ENCODE measurements around the gene DENND1A.

Gene DENND1A

DNA sequence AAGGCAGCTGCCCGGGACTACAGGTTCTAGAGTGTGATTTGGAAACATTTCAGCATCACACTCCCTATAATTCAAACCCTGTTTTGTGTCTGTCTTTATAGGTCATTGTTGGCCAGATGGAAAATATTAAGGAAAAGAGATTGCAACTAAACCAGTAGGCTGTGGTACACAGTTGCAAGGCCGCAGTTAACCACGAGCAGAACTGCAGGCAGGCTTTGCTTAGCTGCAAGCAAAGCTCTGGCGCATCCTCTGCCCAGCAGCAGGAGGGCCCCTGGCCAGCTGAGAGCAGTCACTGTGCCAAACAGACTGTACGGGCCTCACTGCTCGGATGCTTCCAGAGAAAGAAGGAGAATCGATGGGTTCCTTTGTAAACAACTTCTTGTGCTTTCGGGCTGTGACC lies 204.5 kb downstream of the DENND1A start:
- DNase-seq (no peak), ATAC-seq (no peak)

DNA sequence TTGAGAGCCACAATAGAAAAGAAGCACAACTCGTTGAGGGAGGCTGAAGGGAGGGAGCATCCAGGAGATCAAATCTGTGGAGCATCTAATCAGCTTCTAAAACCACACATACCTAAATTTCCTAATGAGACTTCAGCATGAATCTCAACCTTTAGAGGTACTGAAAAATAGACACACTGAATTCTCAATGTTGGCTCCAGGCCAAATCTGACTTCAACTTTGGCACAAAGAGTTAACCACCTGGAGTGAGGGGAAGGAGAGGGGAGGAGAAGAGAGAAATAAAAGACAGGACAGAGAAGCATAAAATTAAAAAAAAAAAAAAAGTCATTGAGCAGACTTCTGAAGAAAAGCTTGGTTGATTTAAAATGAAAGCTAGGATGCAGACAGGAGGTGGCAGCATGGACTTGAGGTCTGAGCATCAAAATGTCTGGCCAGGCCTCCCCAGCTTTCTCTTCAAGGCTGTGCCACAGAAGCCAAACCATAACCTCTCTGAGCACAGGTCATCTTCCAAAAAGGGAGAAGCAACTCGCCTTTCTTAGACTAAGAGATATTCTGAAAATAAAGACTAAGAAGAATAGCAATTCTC lies 205.6 kb downstream of the DENND1A start:
- DNase-seq (no peak), ATAC-seq (no peak)

DNA sequence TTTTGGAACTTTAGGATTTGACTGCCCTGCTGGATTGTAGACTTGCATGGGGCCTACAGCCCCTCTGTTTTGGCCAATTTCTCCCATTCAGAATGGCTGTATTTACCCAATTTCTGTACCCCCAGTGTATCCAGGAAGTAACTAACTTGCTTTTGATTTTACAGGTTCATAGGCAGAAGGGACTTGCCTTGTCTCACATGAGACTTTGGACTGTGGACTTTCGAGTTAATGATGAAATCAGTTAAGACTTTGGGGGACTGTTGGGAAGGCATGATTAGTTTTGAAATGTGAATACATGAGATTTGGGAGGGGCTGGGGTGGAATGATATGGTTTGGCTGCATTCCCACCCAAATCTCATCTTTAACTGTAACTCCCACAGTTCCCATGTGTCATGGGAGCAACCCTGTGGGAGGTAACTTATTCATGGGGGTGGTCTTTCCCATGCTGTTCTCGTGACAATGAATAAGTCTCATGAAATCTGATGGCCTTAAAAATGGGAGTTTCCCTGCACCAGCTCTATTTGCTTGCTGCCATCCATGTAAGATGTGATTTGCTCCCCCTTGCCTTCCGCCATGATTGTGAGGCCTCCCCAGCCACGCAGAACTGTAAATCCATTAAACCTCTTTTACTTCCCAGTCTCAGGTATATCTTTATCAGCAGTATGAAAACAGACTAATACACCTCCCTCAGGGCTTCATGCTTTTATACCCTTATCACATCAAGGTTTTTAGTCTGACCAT lies 206.6 kb downstream of the DENND1A start:
- no peak for ATAC-seq
- no peak for DNase-seq

DNA sequence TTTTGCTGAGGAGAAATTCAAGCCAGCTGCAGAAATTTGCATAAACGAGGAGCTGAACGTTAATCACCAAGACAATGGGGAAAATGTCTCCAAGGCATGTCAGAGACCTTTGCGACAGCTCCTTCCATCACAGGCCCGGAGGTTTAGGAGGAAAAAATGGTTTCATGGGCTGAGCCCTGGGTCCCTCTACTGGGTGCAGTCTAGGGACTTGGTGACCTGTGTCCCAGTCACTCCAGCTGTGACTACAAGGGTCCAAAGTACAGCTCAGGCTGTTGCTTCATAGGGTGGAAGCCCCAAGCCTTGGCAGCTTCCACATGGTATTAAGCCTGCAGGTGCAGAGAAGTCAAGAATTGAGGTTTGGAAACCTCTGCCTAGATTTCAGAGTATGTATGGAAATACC lies 207.5 kb downstream of the DENND1A start:
- ATAC-seq (no peak), DNase-seq (no peak)

DNA sequence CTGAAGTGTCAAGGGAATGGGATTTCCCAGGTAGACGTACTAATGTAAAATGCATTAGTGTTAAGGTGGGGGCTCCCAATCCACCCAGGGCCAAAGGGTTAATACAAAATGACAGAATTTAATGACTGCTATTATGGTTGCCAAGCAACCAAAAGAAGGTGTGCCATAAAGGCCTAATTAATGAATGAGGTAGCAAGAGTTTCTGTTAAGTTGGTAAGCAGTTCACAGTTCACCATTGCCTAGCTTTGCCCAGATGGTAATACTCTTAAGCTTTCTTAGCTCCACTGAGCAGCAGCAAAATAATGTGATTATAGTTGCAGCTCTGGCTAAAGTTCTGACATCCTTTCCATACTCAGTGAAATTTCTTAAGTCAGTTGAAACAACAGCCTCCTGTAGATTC lies 211.7 kb downstream of the DENND1A start:
- ATAC-seq (no peak), DNase-seq (no peak)

DNA sequence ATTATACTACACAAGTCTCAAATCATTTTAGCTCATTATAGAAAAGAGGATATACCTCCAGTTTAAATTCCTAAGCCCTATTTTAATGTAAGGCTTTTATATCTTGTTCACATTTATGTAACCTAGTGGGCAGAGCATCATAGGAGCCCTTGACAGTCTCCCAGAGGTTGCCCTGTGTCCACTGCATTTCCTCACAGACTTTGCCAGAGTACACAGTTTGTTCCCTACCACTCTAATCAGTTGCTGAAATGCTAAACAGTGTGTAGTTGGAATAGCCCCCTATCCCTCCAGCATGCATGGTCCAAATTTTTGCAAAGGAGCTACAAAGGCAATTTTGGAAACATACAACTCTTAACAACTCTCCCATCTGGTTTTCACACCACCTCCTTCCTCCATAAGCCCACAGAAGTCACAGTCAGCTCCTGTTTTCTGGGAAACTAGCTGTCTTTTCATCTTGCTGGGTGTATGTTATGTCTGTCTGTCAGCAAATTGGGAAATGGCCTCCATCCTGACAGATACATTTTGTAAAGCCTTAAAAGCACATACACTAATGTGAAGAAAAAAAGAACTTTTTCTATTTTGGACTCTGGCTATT lies 212.2 kb downstream of the DENND1A start:
- no peak for DNase-seq
- no peak for ATAC-seq

DNA sequence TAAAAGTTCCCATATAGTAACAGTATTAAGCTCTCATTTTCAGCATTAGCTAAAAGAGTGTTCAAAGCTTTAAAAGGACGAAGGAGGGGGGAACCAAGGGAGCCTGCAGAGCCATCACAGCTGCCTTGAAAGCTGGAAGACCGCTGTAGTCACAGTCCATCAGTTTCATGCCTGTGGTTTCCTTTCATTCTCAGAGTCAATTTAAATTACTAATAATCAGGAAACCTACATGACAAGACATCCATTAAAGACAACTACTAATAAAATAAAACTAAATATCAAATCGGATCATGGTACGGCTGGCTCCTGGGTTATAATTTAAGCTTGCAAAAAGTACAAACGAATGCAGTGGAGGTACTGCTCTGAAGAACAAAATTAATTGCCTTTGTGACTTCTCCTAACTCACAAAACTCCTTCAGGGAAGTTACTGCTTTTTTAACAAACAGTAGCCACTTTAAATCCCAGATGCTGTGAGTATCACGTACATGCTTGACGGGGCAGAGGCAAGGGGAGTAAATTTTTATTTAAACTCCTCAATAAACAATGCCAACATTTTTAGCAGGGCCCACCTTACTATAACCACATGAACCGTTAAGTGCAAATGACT lies 213.5 kb downstream of the DENND1A start:
- no peak for ATAC-seq
- no peak for DNase-seq

DNA sequence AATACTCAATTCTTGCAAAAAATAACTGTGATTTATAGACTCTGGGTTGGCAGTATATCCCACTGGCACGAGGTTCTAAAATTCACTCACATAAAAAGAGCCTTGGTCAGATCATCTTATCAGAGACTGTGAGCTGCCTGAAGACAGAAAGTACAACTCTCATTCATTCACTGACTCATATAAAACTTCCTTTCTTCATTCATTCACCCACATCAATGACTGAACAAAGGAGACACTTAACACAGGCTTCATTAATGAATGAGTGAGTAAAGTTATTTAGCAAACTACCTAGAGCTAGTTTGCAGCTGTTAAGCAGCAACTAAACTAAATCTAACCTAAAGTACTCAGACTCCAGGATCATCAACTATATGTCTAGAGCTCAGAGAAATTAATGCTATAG lies 214.7 kb downstream of the DENND1A start:
- no peak for ATAC-seq

DNA sequence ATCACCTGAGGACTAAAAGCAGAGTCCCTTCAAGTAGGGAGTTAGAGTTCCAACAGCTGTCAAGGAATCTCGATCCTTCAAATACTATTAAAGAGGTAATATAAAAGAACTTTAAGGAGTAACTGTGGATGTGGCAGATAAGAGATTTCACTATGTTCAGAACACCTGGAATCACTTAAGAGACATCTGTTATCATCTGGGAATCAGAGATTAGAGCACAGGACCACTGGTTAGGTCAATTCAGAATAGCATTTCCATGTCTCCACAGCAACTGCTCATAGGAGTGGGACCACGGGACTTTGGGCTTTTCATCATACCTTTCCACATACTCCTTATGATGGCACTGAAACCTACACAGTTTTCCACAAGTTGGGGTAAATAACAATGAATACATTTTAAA lies 216.6 kb downstream of the DENND1A start:
- ATAC-seq (no peak), DNase-seq (no peak)

More for the DNA sequence above, 214.7 kb downstream of the DENND1A start:
- no peak for DNase-seq

DNA sequence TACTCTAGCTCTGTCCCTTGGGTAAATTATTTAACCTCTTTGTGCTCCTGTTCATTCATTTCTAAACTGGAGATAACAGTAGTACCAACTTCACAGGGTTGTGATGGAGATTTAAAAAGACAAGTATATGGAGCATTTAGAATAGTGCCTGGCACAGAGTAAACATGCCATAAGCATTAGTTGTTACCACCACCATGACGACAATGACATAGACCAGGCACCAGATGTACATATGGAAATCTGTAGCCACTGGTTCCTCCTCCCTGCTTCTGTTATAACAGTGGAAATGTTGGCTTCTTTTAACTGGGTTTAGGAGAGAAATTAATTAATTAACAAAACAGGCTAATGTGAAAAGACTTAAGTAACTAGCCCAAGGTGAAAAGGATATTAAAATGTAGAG lies 217.5 kb downstream of the DENND1A start:
- ATAC-seq: no peak
- no peak for DNase-seq

DNA sequence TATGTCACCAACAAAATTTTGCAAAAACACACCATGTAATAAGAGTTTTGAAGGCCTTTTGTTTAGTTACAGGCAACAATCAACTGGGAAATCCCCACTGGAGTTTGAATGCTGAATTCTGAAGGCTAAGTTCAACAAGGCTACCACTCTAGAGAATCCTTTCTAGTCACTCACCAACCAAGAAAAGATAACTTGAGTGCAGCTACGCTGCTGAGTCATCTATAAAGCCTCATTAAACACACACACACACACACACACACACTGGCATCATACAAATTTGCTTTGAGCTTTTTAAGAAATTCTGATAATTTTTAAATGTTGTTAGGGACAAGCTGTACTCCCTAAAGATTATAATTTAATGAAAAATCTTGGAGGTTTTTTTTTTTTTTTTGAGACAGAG lies 219.6 kb downstream of the DENND1A start:
- no peak for ATAC-seq
- no peak for DNase-seq

DNA sequence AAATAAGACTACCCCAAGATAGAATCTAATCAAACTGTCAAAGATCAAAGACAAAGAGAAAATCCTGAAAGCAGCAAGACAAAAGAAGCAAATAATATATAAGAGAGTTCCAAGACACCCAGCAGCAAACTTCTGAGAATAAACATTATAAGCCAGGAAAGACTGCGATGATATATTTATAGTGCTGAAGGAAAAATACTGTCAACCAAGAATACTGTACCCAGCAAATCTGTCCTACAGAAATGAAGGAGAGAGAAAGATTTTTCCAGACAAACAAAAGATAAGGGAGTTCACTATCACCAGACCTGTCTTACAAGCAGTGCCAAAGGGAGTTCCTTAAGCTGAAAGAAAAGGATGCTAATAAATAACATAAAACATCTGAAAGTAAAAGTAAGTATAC lies 227.4 kb downstream of the DENND1A start:
- DNase-seq (no peak), ATAC-seq (no peak)

DNA sequence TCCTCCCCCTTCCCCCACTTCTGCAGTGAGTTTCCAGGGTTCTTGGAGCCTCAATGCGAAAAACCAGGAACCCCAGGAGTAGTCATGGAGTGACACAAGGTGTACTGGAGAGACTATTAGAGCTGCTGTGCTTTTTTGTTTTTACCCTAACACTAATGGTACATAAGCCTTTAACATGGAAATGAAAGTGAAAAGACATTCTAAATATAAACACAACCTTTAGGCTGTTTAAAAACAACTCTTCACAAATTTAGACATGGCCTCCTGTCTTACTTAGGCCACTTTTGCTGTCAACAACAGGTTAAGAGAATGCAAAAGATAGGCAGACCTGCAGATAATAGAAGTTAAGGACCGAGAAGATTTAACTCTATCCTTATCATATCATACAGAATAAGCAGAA lies 232.2 kb downstream of the DENND1A start:
- DNase-seq (no peak), ATAC-seq (no peak)

DNA sequence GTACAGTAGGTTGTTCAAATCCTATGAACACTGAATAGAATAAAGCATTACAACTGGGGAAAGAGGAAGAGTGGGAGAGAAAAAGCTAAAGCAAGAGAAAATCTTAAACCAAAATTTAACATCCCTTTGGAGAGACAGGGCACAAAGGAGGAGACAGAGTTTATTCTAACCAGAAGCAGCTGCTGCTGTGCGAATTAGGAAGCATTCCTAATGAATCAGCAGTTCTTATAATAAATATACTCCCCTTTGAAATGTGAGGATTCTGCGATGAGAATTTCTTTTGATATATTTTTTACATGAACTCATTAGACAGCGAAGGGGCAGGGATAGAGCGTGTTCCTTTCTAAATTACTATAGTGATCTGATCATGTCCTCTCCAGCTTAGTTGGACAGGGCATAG lies 233.4 kb downstream of the DENND1A start:
- DNase-seq (no peak), ATAC-seq (no peak)

DNA sequence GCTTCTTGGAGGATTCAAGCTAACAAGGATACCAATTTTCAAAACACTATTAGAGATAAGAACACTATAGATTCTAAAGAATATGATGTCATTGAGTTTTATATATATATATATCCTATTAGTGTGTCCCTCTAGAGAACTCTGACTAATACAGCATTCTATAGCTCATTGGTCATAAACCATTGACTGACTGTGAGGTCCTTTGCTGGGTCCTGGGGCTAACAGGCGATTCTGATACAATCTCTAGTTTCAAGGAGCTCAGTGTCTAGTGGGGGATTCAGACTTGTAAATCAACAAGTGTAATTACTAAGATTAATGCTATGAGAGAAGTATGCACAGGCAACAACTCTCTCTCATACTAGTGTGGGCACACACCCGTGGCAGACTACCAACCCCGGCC lies 234.5 kb downstream of the DENND1A start:
- ATAC-seq (no peak), DNase-seq (no peak)

DNA sequence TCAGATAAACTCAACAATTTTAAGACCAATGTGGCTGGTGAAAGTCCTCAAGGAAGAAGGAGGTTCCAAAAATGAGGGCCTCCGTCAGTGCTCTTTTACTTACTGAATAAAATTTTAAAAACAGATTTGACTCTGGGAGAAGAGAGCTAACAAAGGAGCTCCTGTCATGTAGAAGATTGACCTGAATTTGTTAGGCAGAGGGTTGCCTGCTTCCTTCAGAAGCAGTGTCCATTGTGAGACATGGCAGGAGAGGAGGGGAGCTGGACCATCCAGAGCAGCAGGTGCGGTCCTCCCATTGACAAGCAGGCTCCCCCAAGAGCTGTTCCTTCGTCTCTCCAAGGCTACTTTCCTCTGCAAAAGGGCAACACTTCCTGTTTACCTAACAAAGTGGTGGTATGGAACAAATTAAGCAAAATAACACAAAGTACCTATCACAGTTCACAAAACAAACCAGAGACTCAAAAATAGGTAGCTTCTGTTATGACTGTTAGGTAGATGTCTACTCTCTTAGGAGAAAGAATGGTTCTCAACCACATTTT lies 238.1 kb downstream of the DENND1A start:
- ATAC-seq: no peak
- DNase-seq: no peak

DNA sequence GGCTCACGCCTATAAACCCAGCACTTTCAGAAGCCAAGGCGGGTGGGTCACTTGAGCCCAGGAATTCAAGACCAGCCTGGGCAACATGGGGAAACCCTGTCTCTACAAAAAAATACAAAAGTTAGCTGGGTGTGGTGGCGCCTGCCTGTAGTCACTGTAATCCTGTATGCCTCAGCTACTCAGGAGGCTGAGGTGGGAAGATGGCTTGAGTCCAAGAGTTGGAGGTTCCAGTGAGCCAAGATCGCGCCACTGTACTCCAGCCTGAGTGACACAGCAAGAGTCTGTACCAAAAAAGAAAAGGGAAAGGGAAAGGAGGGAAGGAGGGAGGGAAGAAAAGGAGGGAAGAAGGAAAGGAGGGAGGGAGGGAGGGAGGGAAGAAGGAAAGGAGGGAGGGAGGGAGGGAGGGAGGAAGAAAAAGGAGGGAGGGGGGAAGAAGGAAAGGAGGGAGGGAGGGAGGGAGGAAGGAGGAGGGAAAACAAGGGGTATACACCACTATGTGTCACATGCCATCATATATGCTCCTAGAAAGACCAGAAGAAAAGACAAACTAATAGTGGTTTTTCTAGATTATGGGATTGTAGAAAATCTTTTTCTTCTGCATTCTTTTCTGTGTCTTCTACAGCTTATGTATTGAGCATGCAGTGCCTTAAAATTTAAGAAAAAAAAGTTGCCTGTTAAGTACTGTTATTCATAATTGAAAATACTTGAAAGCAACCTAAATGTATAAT lies 240.1 kb downstream of the DENND1A start:
- ATAC-seq: no peak
- no peak for DNase-seq

DNA sequence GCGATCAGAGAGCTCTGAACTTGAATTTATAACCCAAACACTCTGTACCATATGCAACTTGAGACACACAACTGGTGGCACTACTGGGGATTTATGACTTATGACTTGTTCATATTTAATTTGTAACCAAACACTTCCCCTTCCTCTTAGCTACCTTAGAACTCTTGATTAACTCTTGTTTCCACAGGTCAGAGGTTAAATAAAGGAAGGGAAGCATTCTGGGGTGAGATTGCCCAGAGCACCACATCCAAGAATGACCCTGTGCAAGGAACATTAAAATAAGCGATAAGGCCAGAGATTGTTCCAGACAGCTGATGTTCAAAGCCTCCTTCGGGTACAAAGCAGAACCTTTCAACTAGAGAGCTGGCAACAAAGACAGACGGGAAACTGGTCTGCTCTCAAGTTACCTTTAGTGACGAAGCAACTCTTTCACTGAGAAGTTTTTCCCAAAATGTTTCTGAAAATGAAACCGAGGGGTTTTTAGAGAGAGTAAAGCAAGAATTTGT lies 242.6 kb downstream of the DENND1A start:
- no peak for DNase-seq
- ATAC-seq: no peak

DNA sequence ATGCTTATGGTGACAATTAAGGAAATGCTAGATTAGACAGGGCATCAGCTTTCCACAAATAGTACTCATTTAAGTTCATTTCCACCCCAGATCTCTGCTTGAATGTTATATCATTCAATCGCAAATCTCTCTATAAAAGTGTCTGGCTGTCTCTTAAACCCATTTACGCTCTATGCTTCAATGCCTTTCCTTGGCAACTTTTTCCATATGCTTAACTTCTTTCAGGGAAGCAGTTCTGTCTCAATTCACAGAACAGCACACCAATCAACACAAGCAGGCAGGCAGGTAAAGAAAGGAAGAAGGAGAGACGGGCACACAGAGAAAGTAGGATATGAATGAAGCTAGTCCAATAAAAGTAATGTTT lies 243.1 kb downstream of the DENND1A start:
- DNase-seq (no peak), ATAC-seq (no peak)

DNA sequence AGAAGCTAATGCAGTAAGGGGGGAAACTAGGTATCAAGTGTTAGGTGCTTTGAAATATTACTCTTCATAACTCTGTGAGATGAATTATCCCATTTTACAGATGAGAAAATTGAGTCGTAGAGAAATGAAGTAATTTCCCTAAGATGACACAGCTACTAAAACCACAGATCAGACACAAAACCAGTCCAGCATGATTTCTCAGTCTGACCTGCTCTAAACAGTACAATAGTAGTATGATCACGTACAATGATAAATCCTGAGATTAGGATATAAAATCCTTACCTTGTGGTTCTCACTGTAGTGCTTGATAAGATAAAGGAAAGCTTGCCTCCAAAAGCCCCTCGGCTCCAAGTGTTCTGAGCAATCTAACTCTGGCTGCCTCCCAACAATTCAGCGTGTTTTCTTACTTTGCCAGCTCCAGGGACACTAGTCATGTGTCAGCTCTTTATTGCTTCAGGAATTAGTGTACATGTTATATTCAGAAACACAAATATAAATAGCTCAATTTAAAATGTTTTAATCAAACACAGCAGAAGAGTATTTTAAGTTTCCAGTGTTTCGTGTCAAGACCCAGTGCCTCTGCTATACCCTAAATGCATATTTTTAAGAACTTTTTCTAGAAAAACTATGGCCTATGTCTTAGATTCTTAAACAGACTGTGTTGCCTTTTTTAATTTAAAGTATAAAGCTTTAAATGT lies 243.6 kb downstream of the DENND1A start:
- ATAC-seq (no peak), DNase-seq (no peak)

DNA sequence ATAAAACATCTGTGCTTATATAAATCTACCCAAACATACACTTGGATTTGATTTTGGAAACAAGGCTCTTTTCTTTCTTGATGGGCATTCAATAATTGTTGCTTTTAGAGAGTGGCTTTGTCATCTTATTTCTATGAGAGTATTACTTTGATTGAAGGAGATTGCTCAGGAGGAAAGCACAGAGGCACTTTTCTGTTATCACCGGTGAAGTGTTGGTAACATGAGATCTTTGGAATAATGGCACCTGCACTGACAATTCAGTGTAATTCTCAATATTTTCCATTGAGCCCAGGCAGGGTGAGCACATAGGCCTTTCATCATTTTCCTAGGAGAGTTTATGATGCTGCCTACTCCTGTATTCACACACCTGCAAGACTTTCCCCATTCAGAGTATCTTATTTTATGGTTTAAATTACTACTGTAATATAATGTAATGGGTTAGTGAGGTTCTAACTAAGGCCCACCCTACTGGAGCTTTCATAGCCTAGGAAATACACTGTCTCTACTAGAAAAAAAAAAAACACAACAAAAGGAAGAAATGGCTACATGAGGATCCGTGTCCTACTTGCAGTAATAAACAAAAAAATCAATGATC lies 244.3 kb downstream of the DENND1A start:
- ATAC-seq (no peak), DNase-seq (no peak)
